Measurements from ENCODE around the gene BYSL.
A peak's percentile ranks its signal among the peaks of the same experiment; 100 is the strongest.

The BYSL gene

GRCh38 chr6:41970436-41970846 lies 49.1 kb downstream of the BYSL start:
- H3K27ac ChIP-seq (ENCODE audit: poor library complexity, severe bottlenecking), result peak overlapping the region; percentile 4
- no peak overlapping the region for H3K4me3 ChIP-seq (ENCODE audit: severe bottlenecking)
- no peaks in the 10 kb centered on the region for H3K9me3 ChIP-seq (ENCODE audit: severe bottlenecking)
- H3K27me3 ChIP-seq (ENCODE audit: insufficient read depth, poor library complexity, severe bottlenecking), result no peaks in the 10 kb centered on the region
- no peaks in the 10 kb centered on the region for H3K36me3 ChIP-seq (ENCODE audit: low read depth)
- TF ChIP-seq CTCF (IDR thresholded peaks at IDR 0.05; ENCODE audit: poor library complexity, severe bottlenecking), result no peak
- peaks cover 31% of the 10 kb centered on the region for H3K4me1 ChIP-seq (ENCODE audit: insufficient read depth, poor library complexity, severe bottlenecking)
- no peak for DNase-seq (ENCODE audit: low spot score)
- peak; percentile 56; the same call in 2 of the 3 replicates for ATAC-seq (ENCODE audit: low read depth)

DNA sequence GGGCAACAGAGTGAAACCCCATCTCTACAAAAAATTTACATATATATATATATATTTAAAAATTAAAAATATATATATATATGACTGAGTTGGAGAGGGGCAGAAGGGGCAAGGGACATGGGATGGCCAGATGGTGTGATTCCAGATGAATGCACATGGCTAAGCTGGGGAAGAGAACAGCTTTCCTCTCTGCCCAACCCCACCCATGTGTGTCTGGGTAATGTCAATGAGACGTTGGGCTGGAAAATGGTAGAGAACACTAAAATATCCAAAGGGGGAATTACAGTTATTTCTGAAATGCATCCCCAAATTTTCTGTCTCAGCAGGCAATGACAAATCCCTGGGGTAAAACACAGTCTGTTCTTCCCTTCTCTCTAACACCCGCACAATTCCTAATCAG lies 51.5 kb downstream of the BYSL start:
- Histone ChIP-seq H3K4me3 (ENCODE audit: severe bottlenecking) (no peak overlapping the region), H3K4me1 (ENCODE audit: insufficient read depth, poor library complexity, severe bottlenecking) (peaks cover 14% of the 10 kb centered on the region), H3K27me3 (ENCODE audit: insufficient read depth, poor library complexity, severe bottlenecking) (no peaks in the 10 kb centered on the region), H3K36me3 (ENCODE audit: low read depth) (no peaks in the 10 kb centered on the region), H3K9me3 (ENCODE audit: severe bottlenecking) (no peaks in the 10 kb centered on the region), H3K27ac (ENCODE audit: poor library complexity, severe bottlenecking) (no peak overlapping the region)
- TF ChIP-seq CTCF (IDR thresholded peaks at IDR 0.05; ENCODE audit: poor library complexity, severe bottlenecking), result no peak
- DNase-seq (ENCODE audit: low spot score) (no peak), ATAC-seq (ENCODE audit: low read depth) (no peak)

DNA sequence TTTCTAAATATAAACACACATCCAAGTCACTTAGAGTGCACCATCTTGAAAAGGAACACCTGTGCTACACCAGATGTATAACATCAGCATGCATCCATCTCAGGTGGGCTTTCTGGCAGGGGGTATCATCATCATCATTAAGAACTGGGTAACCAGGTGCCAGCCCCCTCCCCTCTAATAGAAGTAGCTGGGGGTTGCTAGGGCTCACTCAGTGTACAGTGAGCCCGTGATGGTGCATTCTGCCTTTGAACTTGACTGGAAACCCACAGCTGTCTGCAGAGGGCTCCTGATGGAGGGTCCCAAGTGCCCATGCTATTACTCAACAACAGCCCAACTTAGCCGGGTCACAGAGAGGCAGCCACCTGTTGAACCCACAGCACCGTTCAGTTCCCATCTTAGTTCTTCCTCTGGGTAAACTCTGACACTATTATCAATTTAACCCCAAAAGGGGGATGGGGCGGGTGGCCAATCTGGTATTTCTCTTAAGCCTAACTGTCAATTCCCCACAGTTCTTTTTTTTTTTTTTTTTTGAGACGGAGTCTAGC lies 53.1 kb downstream of the BYSL start:
- Histone ChIP-seq H3K27me3 (ENCODE audit: insufficient read depth, poor library complexity, severe bottlenecking) (no peaks in the 10 kb centered on the region), H3K36me3 (ENCODE audit: low read depth) (no peaks in the 10 kb centered on the region), H3K9me3 (ENCODE audit: severe bottlenecking) (no peaks in the 10 kb centered on the region), H3K4me3 (ENCODE audit: severe bottlenecking) (no peak overlapping the region), H3K4me1 (ENCODE audit: insufficient read depth, poor library complexity, severe bottlenecking) (peaks cover 10% of the 10 kb centered on the region), H3K27ac (ENCODE audit: poor library complexity, severe bottlenecking) (no peak overlapping the region)
- DNase-seq (ENCODE audit: low spot score) (no peak), ATAC-seq (ENCODE audit: low read depth) (no peak)
- no peak for TF ChIP-seq CTCF (IDR thresholded peaks at IDR 0.05; ENCODE audit: poor library complexity, severe bottlenecking)

- Histone ChIP-seq H3K4me3 (ENCODE audit: severe bottlenecking) (no peak overlapping the region), H3K27me3 (ENCODE audit: insufficient read depth, poor library complexity, severe bottlenecking) (no peaks in the 10 kb centered on the region), H3K36me3 (ENCODE audit: low read depth) (no peaks in the 10 kb centered on the region), H3K9me3 (ENCODE audit: severe bottlenecking) (no peaks in the 10 kb centered on the region), H3K27ac (ENCODE audit: poor library complexity, severe bottlenecking) (no peak overlapping the region), H3K4me1 (ENCODE audit: insufficient read depth, poor library complexity, severe bottlenecking) (peaks cover 7% of the 10 kb centered on the region)
- DNase-seq (ENCODE audit: low spot score) (no peak), ATAC-seq (ENCODE audit: low read depth) (no peak)
- TF ChIP-seq CTCF (IDR thresholded peaks at IDR 0.05; ENCODE audit: poor library complexity, severe bottlenecking), result no peak
Measured at GRCh38 chr6:41975276-41975675, 54.0 kb downstream of the BYSL start.

- no peaks in the 10 kb centered on the region for H3K9me3 ChIP-seq (ENCODE audit: severe bottlenecking)
- H3K27ac ChIP-seq (ENCODE audit: poor library complexity, severe bottlenecking), result no peak overlapping the region
- no peak overlapping the region for H3K4me3 ChIP-seq (ENCODE audit: severe bottlenecking)
- DNase-seq (ENCODE audit: low spot score) (no peak), ATAC-seq (ENCODE audit: low read depth) (peak; percentile 84)
- H3K4me1 ChIP-seq (ENCODE audit: insufficient read depth, poor library complexity, severe bottlenecking), result no peaks in the 10 kb centered on the region
- TF ChIP-seq CTCF (IDR thresholded peaks at IDR 0.05; ENCODE audit: poor library complexity, severe bottlenecking), result no peak
- H3K27me3 ChIP-seq (ENCODE audit: insufficient read depth, poor library complexity, severe bottlenecking), result no peaks in the 10 kb centered on the region
- H3K36me3 ChIP-seq (ENCODE audit: low read depth), result no peaks in the 10 kb centered on the region
Measured at GRCh38 chr6:41976794-41977484, 55.6 kb downstream of the BYSL start.

Measured in RWPE2 (cell line).